HEK293T (cell line): ENCODE measurements around the gene CD207.

Experiments used
- ARNT ChIP-seq: fragments of 450-650 bp; IDR thresholded peaks from 2 replicates; pipeline ENCODE4 v1.6.1; 2017; ENCODE audit warnings: mild to moderate bottlenecking
- BHLHE40 ChIP-seq: fragments of 450-650 bp; IDR thresholded peaks from 2 replicates; pipeline ENCODE4 v1.6.1; 2016; ENCODE audit warnings: mild to moderate bottlenecking, moderate library complexity, borderline replicate concordance
- CTBP1 ChIP-seq: fragments of 450-650 bp; IDR thresholded peaks from 2 replicates; pipeline ENCODE4 v1.6.1; 2016; ENCODE audit warnings: borderline replicate concordance
- ELF4 ChIP-seq: fragments of 450-650 bp; IDR thresholded peaks from 2 replicates; pipeline ENCODE4 v1.6.1; 2017; ENCODE audit warnings: antibody characterized with exemption
- FOXA1 ChIP-seq: fragments of 450-650 bp; IDR thresholded peaks from 2 replicates; pipeline ENCODE4 v1.6.1; 2016; ENCODE audit warnings: mild to moderate bottlenecking
- FOXK2 ChIP-seq: fragments of 450-650 bp; IDR thresholded peaks from 2 replicates; pipeline ENCODE4 v1.6.1; 2016; ENCODE audit warnings: mild to moderate bottlenecking
- FOXM1 ChIP-seq: fragments of 450-650 bp; IDR thresholded peaks from 2 replicates; pipeline ENCODE4 v1.6.1; 2017; ENCODE audit warnings: mild to moderate bottlenecking, borderline replicate concordance
- HDGF ChIP-seq: fragments of 450-650 bp; IDR thresholded peaks from 2 replicates; pipeline ENCODE4 v1.6.1; 2017; ENCODE audit warnings: antibody characterized with exemption, borderline replicate concordance
- NFRKB ChIP-seq: fragments of 450-650 bp; IDR thresholded peaks from 2 replicates; pipeline ENCODE4 v1.6.1; 2016; ENCODE audit warnings: mild to moderate bottlenecking, moderate library complexity
- PKNOX1 ChIP-seq: fragments of 450-650 bp; IDR thresholded peaks from 2 replicates; pipeline ENCODE4 v1.6.1; 2016
- SP1 ChIP-seq: fragments of 450-650 bp; IDR thresholded peaks from 2 replicates; pipeline ENCODE4 v1.6.1; 2017
- SUZ12 ChIP-seq: fragments of 450-650 bp; IDR thresholded peaks from 2 replicates; pipeline ENCODE4 v1.6.1; 2016; ENCODE audit warnings: mild to moderate bottlenecking
- TARDBP ChIP-seq: fragments of 450-650 bp; IDR thresholded peaks from 2 replicates; pipeline ENCODE4 v1.6.1; 2016
- ZNF384 ChIP-seq: fragments of 450-650 bp; IDR thresholded peaks from 2 replicates; pipeline ENCODE4 v1.6.1; 2016

- no peak for TF ChIP-seq FOXA1
- TF ChIP-seq FOXK2, result no peak
- TF ChIP-seq FOXM1, result no peak
- TF ChIP-seq TARDBP, result no peak
- no peak for TF ChIP-seq ARNT
- TF ChIP-seq SP1, result no peak
- TF ChIP-seq ELF4, result no peak
- no peak for TF ChIP-seq SUZ12
- no peak for TF ChIP-seq ZNF384
- no peak for TF ChIP-seq BHLHE40
- no peak for TF ChIP-seq HDGF
- no peak for TF ChIP-seq PKNOX1
- no peak for TF ChIP-seq CTBP1
- no peak for TF ChIP-seq NFRKB
Observed at GRCh38 chr2:70806013-70806412, 29.6 kb downstream of the CD207 start.
